ENCODE results near the gene RPS15A.
"Not testable (repeated sequence)": the region's sequence is repeated elsewhere in the genome, so short reads cannot be mapped to it uniquely, and the experiment has no call there.

DNA sequence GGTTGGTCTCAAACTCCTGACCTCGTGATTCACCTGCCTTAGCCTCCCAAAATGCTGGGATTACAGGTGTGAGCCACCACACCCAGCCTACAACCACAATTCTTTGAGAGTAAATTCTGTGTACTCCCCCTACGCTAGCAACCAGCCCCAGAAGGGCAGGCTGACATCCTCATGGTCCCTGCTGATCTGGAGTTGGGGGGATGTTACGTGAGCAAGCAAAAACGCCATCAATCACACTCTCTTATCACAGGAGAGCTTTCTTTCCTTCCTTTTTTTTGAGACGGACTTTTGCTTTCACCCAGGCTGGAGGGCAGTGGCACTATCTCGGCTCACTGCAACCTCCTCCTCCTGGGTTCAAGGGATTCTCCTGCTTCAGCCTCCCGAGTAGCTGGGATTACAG lies 18.0 kb downstream of the RPS15A start:
- TF ChIP-seq, protein P1, sequence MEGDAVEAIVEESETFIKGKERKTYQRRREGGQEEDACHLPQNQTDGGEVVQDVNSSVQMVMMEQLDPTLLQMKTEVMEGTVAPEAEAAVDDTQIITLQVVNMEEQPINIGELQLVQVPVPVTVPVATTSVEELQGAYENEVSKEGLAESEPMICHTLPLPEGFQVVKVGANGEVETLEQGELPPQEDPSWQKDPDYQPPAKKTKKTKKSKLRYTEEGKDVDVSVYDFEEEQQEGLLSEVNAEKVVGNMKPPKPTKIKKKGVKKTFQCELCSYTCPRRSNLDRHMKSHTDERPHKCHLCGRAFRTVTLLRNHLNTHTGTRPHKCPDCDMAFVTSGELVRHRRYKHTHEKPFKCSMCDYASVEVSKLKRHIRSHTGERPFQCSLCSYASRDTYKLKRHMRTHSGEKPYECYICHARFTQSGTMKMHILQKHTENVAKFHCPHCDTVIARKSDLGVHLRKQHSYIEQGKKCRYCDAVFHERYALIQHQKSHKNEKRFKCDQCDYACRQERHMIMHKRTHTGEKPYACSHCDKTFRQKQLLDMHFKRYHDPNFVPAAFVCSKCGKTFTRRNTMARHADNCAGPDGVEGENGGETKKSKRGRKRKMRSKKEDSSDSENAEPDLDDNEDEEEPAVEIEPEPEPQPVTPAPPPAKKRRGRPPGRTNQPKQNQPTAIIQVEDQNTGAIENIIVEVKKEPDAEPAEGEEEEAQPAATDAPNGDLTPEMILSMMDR (IDR thresholded peaks at IDR 0.05; ENCODE audit: insufficient read depth, low read depth, low read length), result not testable (repeated sequence)
- TF ChIP-seq EZH2 (IDR thresholded peaks at IDR 0.05; ENCODE audit: insufficient read depth, low read length), result not testable (repeated sequence)

Measured in astrocyte (in vitro differentiated cells and primary cell).